Transverse colon (tissue), 4 donors: ENCODE results near the gene IGFBP7.

Experiments used
- CTCF ChIP-seq, 5 experiments: fragments of 200-600 bp in 3 of 5; fragments of 450-650 bp in 2 of 5; sonication (generic) in 3 of 5; IDR thresholded peaks; 1 replicate in 2 of 5; 2 replicates in 3 of 5; pipeline ENCODE4 v1.5.1; 2016 to 2017; ENCODE audit warnings: antibody characterized with exemption in 5 of 5, inconsistent platforms in 3 of 5, mild to moderate bottlenecking in 2 of 5, moderate library complexity in 1 of 5
- POLR2A ChIP-seq: fragments of 450-650 bp; IDR thresholded peaks from one replicate; pipeline ENCODE4 v1.6.1; 2016; ENCODE audit warnings: antibody characterized with exemption, mild to moderate bottlenecking, moderate library complexity
- POLR2AphosphoS5 ChIP-seq, 3 donors: sonication (generic); formaldehyde crosslinking; IDR thresholded peaks; one replicate each; pipeline ENCODE4 v1.6.1; 2016; ENCODE audit warnings: antibody characterized with exemption in 3 of 3

DNA sequence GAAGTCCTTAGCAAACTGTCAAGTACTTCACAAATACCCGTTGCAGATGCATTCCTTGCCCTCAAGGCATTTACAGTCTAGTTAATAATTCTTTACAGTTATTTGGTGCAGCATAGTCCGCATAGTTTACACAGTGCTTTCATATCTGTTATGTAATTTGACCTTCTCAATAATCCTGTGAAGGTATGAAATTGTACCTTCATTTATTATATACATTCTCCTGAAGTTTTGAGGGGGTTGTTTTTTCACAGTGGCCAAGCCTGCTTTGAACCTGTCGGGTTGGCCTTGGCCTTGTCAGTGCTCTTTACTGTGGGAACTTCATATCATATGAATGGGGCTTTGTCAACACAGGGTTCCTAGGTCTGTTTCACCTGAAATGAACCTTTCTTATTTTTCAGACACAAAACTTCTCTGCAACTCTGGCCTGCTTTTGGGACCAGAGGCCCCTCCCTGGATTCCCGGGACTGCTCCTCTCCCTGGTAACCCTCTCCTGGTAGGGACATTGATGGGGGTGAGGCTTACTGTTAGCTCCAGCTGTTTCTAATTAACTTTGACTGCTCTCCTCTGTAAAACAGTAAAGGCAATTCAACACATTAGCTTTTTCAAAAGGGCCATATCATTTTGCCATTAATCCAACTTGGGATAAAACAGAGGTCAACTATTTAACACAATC lies 9.1 kb downstream of the IGFBP7 start:
- TF ChIP-seq CTCF (IDR thresholded peaks at IDR 0.05) (no peak), POLR2AphosphoS5 (IDR thresholded peaks at IDR 0.05) (no peak), POLR2A (no peak)
